ENCODE measurements around the gene NSDHL.

The NSDHL gene

DNA sequence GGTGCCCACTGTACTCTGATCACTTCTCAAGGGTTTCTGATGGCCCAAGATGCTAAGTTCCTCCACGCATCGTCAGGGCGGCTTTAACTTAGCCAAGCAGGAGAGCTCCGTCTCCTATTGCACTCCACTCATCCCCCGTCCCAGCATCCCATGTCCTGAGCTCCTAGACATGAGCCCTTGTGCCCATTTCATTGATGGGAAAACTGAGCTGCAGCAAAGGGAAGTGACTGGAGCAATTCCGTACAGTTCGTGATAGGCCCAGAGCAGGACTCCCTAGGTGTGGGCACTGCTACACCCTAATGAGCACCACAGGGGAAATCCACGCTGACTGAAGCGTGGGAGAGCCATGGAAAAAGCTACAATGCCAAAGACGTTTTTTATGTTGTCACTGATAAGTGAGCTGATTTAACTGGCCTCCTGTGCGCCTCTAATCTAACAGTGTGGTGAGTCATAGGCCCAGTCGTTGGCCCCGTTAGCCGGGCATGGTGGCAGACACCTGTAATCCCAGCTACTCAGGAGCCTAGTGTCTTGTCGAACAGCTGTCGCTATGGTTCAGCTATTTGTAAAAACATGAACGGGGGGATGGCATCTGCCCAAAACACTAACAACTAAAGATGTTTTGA is 14.9 kb downstream of the NSDHL start:
- DNase-seq: no peak

DNA sequence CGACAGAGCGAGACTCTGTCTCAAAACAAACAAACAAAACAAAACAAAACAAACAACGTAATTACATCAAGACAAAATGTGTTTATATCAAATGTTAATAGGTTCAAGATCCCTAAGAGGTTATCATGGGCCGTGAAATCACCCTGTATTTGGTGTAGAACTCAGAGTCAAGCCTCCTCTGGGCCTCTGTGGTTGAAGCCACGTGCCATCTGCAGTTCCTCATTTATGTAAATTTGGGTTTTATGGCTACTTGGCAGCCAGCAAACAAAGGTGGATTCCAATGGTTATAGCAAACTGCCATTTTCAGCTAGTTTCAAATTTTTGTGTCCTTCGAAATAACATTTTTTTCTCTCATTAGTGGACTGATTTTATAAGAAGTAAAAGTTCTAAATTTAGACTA is 16.4 kb downstream of the NSDHL start:
- no peak for DNase-seq

DNA sequence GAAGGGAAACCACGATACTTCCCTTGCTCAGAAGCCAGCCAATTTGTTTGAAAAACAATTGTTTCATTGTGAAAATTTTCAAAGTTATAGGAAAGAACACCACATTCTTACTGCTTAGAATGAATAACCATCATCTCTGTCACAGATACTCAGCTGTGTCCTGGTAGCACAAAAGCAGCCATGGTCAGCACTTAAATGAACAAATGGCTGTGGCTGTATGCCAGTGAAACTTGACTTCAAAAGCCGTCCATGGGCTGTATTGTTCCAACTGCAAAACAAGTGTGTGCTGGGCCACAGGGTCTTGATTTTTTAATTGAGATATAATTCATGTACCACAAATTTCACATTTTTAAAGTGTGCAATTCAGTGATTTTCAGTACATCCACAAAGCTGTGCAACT is 19.6 kb downstream of the NSDHL start:
- DNase-seq: no peak

DNA sequence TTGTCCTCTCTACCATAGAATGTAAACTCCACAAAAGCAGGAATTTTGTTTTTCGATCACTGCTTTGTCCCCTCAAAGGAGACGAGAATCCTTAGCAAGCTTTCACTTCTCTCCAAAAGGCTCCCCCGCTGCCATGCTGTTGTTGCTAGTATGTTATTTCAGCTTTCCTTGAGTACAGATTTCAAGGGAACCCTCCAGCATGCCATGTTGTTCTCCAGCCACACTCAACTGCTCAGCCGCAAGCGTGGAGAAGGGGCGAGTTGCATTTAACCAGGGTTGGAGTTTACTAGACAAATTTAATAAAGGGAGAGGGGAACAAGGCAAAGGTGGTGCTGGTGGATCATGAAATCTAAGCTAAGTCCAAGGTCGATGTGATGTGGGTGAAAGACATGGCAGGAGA is 23.1 kb downstream of the NSDHL start:
- no peak for DNase-seq

DNA sequence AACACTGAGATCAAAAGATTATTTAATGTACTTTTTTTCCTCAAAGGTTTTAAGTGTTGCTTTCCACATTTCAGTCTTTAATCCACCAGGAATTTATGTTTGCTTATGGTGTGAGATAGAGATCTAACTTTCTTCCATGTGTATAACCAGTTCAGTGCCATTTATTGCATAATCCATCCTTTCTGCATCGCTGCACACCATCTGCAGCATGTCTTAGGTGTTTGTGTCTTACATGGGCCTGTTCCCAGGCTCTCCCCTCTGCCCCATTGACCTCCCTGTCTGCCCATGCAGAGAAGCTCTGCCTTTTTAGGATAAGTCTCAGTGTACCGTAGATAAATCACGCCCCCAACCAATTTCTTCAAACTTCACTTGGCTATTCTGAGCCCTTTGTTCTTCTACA is 30.3 kb downstream of the NSDHL start:
- DNase-seq: no peak

DNA sequence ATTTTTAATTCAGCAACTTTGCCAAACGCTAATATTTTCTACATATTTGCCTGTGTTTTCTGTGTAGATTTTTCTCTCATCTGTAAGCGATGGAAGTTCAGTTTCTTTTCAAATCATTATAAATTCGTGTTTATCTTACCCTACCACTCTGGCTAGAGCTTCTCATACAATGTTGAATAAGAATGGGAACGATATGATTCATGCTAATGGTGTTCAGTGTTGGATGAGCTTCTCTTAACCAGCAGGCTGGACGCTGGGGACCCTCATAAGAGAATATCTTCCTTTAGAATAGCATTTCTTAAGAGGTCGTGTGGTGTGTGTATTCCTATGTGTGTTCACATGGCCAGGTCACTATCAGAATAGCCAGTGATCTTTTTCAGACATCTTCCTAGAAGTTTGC is 31.0 kb downstream of the NSDHL start:
- DNase-seq: no peak

DNA sequence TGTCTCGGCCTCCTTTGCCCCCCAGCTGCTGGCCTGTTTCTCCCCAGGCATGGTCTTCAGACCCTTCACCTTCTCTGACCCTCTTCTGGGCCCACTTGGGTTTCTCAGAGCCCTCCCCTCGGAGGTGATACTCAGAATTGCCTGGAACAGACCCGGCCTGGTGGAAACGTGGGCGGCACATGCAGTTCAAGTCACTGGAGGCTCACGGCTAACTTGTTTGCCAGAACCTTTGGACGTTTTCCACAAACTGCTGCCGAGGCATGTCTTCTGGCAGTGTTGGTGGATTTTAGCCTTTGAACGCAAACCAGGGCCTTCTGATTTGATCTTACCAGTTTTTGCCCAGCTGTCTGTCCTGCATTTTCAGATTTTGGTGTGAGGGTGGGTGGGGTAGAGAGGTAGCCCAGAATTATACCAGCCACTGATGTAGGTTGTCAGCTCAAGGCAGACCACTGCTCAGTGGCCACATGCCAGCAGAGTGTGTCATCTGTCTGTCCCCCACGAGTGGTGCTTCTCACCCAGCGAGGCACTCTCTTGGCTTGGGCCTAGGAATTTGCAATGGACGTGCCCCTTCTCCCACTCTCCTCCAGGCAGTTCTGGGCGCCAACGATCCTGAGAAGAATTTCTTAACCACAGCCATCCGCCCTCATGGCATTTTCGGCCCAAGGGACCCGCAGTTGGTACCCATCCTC is 34.5 kb downstream of the NSDHL start:
- no peak for DNase-seq

DNA sequence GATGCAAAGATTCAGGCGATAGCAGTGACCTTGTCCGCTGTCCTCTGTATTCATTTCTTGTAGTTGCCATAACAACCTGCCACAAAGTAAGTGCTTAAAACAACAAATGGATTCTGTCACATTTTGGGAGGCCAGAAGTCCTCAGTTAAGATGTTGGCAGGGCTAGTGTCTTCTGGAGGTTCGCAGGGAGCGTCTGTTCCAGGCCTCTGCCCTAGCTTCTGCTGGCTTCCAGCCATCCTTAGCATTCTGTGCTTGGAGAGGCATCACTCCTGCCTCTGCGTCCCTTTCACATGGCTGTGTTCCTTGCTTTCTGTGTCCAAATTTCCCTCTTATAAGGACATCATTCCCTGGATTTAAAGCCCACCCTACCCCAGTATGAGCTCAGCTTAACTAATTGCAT is 35.5 kb downstream of the NSDHL start:
- no peak for DNase-seq

DNA sequence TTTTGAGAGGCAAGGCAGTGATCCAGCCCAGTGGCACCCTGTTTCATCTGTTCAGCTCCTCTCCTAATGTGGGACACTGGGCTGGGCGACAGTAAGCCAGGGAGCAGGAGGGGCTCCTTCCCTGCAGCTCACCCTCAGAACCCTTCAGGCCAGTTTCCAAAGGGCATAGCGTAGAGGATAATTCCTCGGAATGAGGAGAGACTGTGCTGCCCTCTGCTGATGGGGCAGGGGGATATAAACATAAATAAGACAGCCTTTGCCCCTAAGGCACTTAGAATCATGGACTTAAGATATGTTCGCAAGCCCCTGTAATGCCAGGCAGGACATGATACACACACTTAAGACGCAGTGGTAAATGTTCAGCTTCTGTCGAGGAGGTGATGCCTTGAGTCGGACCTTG is 39.1 kb downstream of the NSDHL start:
- no peak for DNase-seq

DNA sequence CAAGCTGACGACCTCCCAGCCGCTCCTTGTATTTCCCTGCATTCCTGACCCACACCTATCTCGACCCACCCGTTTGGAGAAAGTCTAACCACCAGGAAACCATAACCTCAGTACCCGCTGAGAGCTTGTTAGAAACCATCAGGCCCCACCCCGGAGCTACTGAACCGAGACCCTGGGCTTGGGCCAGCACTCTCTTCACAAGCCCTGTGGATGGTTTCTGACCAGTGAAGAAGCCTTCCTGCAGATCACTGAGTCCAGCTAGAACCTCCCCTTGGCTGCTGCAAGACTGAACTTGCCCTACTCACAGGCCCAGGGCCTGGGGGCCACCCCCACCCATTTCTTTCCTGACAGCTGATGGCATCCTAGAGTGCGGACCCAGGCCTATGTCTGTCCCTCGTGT is 40.4 kb downstream of the NSDHL start:
- no peak for DNase-seq

DNA sequence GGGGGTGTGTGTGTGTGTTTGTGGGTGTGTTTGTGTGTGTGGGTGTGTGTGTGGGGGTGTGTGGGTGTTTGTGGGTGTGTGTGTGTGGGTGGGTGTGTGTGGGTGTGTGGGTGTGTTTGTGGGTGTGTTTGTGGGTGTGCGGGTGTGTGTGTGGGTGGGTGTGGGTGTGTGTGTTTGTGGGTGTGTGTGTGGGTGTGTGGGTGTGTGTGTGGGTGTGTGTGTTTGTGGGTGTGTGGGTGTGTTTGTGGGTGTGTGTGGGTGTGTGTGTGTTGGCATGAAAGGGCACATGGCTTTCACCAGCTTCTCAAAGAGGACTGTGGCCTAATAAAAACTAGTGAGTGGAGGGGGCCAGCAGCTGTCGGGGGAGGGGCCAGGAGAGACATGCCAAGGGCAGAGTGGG is 41.7 kb downstream of the NSDHL start:
- DNase-seq: no peak

DNA sequence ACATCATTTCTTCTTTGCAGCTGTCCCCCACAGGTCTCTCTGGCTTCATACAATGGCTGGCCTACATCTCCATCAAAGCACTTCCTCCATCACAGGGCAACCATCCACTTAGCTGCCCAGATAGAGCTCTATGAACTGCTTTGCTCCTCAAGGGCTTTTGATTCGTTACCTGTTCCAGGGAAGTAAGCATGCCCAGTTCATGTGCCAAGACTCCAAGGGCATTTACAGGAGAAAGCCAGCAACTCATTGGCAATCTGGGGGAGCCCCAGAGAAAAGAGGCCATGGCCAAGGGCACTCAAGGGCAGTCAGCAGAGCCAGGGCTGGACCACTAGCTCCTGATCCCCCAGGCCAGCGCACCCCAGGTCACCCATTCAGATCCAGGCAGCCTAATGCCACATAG is 42.5 kb downstream of the NSDHL start:
- no peak for DNase-seq

DNA sequence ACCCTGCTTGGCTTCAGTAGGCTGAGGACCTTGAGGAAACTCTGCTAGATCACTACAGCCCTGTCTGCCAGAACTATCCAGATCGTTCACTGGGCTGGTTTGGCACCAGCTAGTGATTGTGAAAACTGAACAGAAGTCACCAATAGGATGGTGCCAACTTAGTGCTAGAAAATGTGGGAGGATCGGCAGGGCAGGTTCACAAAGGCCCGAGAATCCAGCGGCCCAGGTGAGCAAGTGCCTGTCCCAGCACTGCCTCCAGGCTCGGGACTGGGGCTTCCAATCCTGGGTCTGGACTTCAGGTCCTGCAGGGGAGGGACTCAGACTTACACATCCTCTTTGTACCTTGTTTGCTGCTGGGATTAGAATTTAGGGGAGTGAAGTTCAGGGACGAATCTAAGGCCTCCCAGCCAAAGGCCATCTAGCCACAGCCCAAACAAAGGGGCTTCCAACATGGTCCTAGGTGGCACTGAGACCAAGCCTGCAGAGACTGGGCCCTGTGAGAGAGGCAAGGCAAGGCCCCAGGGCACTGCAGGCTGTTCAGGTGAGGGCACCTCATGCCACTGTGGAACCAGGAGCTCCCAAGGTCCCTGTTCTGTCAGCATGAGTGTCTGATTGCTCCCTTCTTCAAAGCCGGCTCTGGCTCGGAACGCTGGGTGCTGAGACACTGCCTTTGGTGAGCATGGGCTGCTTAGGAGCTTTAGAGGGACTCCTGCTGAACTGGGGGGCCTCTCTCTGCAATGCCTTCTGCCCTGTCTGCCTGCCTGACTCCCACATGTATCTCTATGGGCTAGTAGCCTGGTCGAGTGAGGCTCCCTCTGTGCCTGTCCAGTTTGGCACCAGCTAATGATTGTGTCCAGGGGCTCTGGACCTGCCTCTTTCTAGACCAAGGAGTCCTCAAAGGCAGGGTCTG is 46.3 kb downstream of the NSDHL start:
- DNase-seq: no peak

DNA sequence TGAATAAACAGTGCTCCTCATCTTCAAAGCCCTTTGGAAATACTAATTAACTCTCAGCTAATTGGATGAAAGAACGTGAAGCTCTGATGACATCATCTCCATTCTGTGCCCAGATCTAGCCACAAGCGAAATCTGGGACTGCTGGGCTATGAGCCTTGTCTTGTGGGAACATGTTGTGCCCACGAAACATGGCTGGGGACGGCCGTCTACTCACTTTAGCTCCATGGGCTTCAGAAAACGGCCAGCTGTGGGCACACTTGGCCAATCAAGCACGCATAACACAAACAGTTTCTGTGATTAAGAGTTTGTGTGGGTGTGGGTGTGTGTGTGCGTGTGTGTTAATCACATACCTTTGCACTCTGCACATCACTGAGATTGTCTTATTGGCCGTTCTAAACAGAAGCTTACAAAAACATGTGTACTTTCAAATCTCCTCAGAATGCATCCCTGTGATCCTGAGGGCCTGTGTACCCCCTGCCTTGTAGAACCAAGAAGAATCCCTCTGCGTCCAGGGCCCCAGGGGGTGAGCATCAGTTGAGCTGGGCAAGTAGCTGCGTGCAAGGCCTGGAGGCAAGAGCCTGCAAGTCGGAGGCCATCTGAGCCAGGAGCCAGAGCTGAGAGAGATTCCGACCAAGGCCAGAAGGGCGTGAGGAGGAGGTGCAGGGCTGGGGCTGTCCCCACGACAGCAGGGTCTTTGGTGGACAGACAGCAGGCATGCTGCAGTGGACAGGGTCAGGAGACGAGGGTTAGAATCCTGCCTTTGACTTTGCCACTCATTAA is 48.3 kb downstream of the NSDHL start:
- no peak for DNase-seq

DNA sequence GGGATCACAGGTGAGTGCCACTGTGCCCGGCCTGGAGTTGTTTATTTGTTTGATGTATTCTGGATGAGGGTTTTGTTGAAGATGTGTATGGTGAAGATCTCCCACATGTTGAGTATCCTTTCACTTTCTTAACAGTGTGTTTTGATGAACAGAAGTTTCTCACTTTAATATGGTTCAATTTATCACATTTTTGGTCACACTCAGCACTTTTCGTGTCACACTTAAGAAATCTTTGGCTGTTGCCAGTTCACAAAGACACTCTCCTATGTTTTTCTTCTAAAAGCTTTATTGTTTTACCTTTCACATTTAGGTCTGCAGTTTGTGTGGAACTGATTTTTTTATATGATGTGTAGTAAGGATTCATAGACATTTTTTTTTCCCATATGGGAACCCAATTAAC is 50.4 kb downstream of the NSDHL start:
- DNase-seq: no peak

DNA sequence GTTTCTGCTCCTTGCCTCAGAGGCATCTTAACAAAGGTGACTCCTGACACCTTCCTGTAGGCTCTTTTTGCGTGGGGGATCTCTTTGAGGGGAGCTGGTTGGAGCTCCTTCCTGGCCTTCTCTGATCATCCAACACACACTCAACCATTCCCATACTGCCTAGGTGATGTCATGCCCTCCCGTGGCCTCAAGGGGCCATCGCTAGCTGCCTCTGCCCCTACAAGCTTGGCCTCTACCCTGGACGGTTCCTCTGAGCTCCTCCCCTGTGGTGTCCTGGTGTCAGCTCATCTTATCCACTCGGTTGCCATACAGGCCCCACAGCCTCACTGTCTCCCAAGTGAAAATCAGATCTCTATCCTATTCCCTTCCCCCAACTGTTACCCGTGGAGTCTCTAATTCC is 53.3 kb downstream of the NSDHL start:
- DNase-seq: no peak

DNA sequence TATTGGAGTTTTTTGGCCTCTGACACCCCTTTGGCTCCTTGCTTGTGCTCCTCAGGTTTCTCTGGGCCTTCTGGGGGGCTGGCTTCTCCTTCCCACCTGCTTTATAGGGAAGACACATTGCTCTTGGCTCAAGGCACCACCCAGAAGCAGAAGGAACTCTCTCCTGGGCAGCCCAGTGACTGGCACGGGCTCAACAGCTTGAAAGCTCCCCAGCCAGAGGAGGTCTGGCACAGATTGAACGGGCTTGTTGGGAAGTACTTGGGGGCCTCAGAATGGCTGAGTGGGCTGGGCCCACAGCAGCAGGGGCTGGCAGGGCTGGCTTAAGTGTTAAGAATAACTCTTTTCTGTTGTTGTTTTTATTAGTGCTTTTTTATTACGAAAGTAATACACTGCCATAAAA is 55.9 kb downstream of the NSDHL start:
- DNase-seq: no peak

DNA sequence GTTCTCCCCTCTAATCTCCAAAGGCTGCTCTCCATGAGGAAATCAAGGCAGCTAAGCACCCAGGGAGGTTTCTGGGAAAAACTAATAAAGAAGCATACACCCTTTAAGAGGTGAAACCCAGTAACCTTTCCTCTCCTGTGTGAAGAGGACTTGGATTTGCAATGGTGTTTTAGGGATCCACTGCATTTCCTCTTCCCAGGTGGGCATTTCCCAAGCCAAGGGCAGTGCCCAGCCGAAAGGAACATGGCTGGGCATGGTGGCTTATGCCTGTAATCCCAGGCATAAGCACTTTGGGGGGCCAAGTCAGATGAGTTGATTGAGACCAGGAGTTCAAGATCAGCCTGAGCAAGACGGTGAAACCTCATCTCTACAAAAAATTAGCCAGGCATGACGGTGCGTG is 61.6 kb downstream of the NSDHL start:
- DNase-seq: no peak

DNA sequence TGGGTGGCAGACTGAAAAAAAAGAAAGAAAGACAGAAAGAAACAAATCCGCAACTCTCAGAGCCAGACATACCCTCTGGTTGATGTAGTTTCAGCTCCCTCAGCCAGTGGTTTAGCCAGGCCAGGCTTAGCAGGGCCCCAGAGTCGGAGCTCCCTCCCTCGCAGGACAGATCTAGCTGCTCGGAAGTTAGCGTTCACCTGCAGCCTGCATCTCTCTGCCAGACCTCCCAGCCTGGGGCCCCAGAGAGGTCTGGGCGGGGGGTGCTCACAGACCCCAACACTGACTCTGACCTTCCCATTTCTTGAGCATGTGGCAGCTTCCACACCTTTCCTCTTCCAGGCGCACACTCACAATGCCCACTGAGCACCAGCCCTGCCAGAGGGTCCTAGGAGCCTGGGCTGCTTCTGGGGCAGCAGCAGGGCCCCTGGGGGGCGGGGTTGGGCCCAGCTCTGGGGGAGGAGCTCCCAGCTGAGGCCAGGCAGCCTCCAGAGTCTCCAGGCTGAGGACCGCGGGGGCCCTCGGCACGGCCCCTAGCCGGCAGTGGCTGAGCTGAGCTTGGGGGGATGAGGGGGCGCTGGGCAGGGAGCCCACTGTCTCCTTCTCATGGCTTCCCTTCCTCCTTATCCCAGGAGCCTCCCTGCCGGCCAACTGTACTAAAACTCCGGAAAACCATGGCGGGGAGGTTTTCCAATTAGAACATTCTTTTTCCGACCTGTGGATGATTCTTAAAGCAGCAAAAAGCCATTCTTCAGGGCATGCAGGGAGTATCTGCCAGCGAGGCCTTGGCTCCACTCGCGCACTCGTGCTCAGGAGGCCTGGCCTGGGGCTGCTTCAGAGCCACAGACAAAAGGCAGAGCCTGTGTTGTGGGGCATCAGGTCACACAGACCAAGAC is 62.4 kb downstream of the NSDHL start:
- DNase-seq: no peak

DNA sequence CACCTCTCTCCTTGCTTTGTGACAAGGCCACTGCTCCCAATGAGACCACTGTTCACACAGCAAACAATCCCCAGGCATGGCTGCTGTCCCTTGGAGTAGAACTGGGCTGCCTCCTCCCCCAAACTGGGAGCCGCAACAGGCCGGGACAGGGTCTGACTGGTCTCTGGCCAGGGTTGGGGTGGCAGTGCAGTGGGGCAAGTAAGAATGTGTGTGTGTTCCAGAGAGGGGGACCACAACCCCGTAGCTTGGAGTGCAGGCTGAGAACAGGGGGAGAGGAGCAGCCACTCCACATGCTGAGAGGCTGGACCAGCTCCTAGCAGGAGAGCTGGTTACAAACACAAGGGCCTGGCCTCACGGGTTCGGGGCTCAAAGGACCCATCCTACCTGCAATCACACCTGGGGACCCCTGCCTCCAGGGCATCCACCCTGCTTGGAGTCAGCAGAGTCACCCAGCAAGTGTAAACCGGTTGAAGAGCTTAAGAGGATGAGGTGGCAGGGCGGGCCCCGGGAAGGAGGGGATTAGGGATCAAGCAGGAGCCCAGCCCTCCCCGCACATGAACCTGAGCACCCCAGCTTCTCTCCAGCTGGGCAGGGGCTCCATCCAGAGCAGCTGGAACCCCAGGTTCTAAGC is 63.2 kb downstream of the NSDHL start:
- no peak for DNase-seq

DNA sequence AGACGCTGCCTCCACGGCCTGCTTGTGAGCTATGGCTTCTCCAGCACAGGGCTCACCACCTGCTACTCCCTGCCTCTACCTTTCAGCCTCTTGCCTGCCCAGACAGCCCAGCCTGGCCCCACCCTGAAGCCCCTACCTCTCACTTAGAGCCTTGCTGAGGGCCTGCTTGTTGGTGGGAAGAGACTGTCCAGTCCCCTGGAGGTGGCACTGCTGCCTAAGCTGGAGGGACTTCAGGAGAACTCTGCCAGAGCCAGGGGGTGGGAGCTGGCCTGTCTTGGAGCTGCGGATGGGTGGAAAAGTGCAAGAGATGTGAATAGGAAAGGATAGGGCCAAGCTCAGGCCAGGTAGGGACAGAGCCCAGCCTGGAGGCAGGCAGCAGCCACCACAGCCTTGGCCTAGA is 64.3 kb downstream of the NSDHL start:
- no peak for DNase-seq

Measured in stimulated activated CD4-positive, alpha-beta T cell treated with anti-CD3 and anti-CD28 coated beads, Interleukin-2, amount 100 ng/mL, for 48 hours (primary cell).